HCT116 (cell line): ENCODE results near the gene SCGB3A2. TPM values are rescaled to one million over a fixed set of nuclear protein-coding genes. Genes with fewer than 3 reads are reported as not detected.

Experiments used
- ATAC-seq: fragments of 200-7000 bp; cut with Tn5 transposase; 2 replicates; pipeline ENCODE4 v1.9.1; 2020; ENCODE audit warnings: mild to moderate bottlenecking, moderate library complexity
- BruUV-seq: library from RNA; stranded (reverse); fragments of 400-500 nt; replicated peaks from 2 replicates; lab custom pipeline; 2021; lab: Mats Ljungman, UMichigan
- CTCF ChIA-PET: fragments of 300-600 bp; sonication (Branson Sonifier 250); formaldehyde crosslinking; loops from one replicate; lab custom pipeline; 2021; ENCODE audit warnings: antibody characterized with exemption; lab: Charles Lee
- POLR2A ChIA-PET: fragments of 300-600, 350-600 bp; sonication (Branson Sonifier 250); formaldehyde crosslinking; loops from one replicate; lab custom pipeline; 2021; ENCODE audit warnings: antibody characterized with exemption; lab: Charles Lee
- RAD21 ChIA-PET, 2 experiments: fragments of 300-600 bp; sonication (Branson Sonifier 250); formaldehyde crosslinking; loops; one replicate each; lab custom pipeline; 2023; ENCODE audit warnings: low total read pairs in 2 of 2; ENCODE audit not compliant: uncharacterized antibody in 2 of 2, unreplicated experiment in 2 of 2, low non-redundant PET in 1 of 2; lab: Charles Lee
- DNase-seq: peaks from one replicate; pipeline ENCODE4 v3.0.0-alpha.2; 2010; ENCODE audit warnings: low read depth, low spot score
- H2AFZ ChIP-seq: fragments of 200-600 bp; shearing (Covaris generic), sonication (generic); 2 replicates; pipeline ENCODE4 v1.6.1; 2017; ENCODE audit warnings: low read depth, mixed run types, mixed read lengths, antibody characterized with exemption, low read length; ENCODE audit not compliant: poor library complexity, severe bottlenecking
- H3K27ac ChIP-seq: 2 replicates; pipeline ENCODE4 v1.5.1; 2012; ENCODE audit warnings: low read depth, low read length
- H3K27me3 ChIP-seq: fragments of 200-600 bp; sonication (generic); 2 replicates; pipeline ENCODE4 v1.6.1; 2016; ENCODE audit warnings: mixed run types, low read length, mixed read lengths; ENCODE audit not compliant: insufficient read depth
- H3K36me3 ChIP-seq, 2 experiments: fragments of 200-500 bp in 1 of 2; fragments of 200-600 bp in 1 of 2; sonication (Bioruptor generic) in 1 of 2; sonication (generic) in 1 of 2; 2 replicates each; pipeline versions ENCODE4 v1.5.1 to v1.6.1; 2014 to 2016; ENCODE audit warnings: low read length in 2 of 2, inconsistent platforms in 1 of 2, mixed read lengths in 1 of 2, mixed run types in 1 of 2; ENCODE audit not compliant: insufficient read depth in 2 of 2, control insufficient read depth in 1 of 2
- H3K4me1 ChIP-seq, 2 experiments: fragments of 200-600 bp in 1 of 2; sonication (generic) in 1 of 2; 2 replicates each; pipeline versions ENCODE4 v1.5.1 to v1.6.1; 2012 to 2017; ENCODE audit warnings: low read length in 2 of 2, inconsistent platforms in 1 of 2, mild to moderate bottlenecking in 1 of 2, mixed read lengths in 1 of 2, mixed run types in 1 of 2, moderate library complexity in 1 of 2; ENCODE audit not compliant: insufficient read depth in 2 of 2, control insufficient read depth in 1 of 2
- H3K4me2 ChIP-seq: fragments of 200-600 bp; sonication (generic); 2 replicates; pipeline ENCODE4 v1.6.1; 2017; ENCODE audit warnings: mixed run types, low read length, mixed read lengths
- H3K4me3 ChIP-seq, 2 experiments: fragments of 200-600 bp in 1 of 2; sonication (generic) in 1 of 2; replicated peaks in 1 of 2; 2 replicates each; pipeline ENCODE4 v1.5.1; 2011 to 2016; ENCODE audit warnings: low read length in 2 of 2, control low read depth in 1 of 2, low read depth in 1 of 2, mild to moderate bottlenecking in 1 of 2, mixed read lengths in 1 of 2, mixed run types in 1 of 2
- H3K79me2 ChIP-seq: fragments of 200-600 bp; sonication (generic); 2 replicates; pipeline ENCODE4 v1.6.1; 2017; ENCODE audit warnings: mild to moderate bottlenecking, mixed run types, low read length, moderate library complexity, mixed read lengths; ENCODE audit not compliant: insufficient read depth
- H3K9ac ChIP-seq: fragments of 200-600 bp; sonication (generic); 2 replicates; pipeline ENCODE4 v1.6.1; 2016; ENCODE audit warnings: low read length, mixed read lengths
- H3K9me2 ChIP-seq: fragments of 200-600 bp; sonication (generic), shearing (Covaris generic); 2 replicates; pipeline ENCODE4 v1.6.1; 2017; ENCODE audit warnings: mixed run types, mild to moderate bottlenecking, moderate library complexity; ENCODE audit not compliant: insufficient read depth
- H3K9me3 ChIP-seq, 2 experiments: fragments of 200-500 bp in 1 of 2; fragments of 200-600 bp in 1 of 2; sonication (Bioruptor generic) in 1 of 2; sonication (generic) in 1 of 2; 2 replicates each; pipeline ENCODE4 v1.6.1; 2014 to 2017; ENCODE audit warnings: low read length in 2 of 2, mixed read lengths in 2 of 2, inconsistent platforms in 1 of 2, low read depth in 1 of 2, mild to moderate bottlenecking in 1 of 2, mixed run types in 1 of 2, moderate library complexity in 1 of 2; ENCODE audit not compliant: control insufficient read depth in 1 of 2, insufficient read depth in 1 of 2
- H4K20me1 ChIP-seq: fragments of 200-600 bp; sonication (generic), shearing (Covaris generic); 2 replicates; pipeline ENCODE4 v1.6.1; 2017; ENCODE audit warnings: mixed run types, mild to moderate bottlenecking, moderate library complexity; ENCODE audit not compliant: insufficient read depth
- CBX3 ChIP-seq: IDR thresholded peaks from 2 replicates; pipeline ENCODE4 v1.6.1; 2012; ENCODE audit warnings: low read depth
- CEBPB ChIP-seq: IDR thresholded peaks from 2 replicates; pipeline ENCODE4 v1.6.1; 2012; ENCODE audit warnings: low read depth
- EGR1 ChIP-seq: IDR thresholded peaks from 2 replicates; pipeline ENCODE4 v1.6.1; 2012; ENCODE audit warnings: low read depth
- ELF1 ChIP-seq: IDR thresholded peaks from 2 replicates; pipeline ENCODE4 v1.6.1; 2012; ENCODE audit warnings: low read depth, borderline replicate concordance
- EZH2 ChIP-seq: fragments of 200-600 bp; sonication (generic); IDR thresholded peaks from 2 replicates; pipeline ENCODE4 v1.6.1; 2017; ENCODE audit warnings: antibody characterized with exemption, mixed run types
- EZH2phosphoT487 ChIP-seq: fragments of 200-600 bp; IDR thresholded peaks from 2 replicates; pipeline ENCODE4 v1.6.1; 2018; ENCODE audit warnings: antibody characterized with exemption, borderline replicate concordance
- FOSL1 ChIP-seq: IDR thresholded peaks from 2 replicates; pipeline ENCODE4 v1.6.1; 2012; ENCODE audit warnings: low read depth
- JUND ChIP-seq: IDR thresholded peaks from 2 replicates; pipeline ENCODE4 v1.6.1; 2012
- POLR2AphosphoS5 ChIP-seq: IDR thresholded peaks from 2 replicates; pipeline ENCODE4 v1.6.1; 2011; ENCODE audit warnings: mild to moderate bottlenecking, low read depth, low read length, moderate library complexity
- RAD21 ChIP-seq: IDR thresholded peaks from 2 replicates; pipeline ENCODE4 v1.6.1; 2012; ENCODE audit warnings: low read depth, mild to moderate bottlenecking
- SIN3A ChIP-seq: IDR thresholded peaks from 2 replicates; pipeline ENCODE4 v1.6.1; 2012; ENCODE audit warnings: low read depth
- SP1 ChIP-seq: IDR thresholded peaks from 2 replicates; pipeline ENCODE4 v1.6.1; 2012; ENCODE audit warnings: low read depth
- SRF ChIP-seq: IDR thresholded peaks from 2 replicates; pipeline ENCODE4 v1.6.1; 2012; ENCODE audit warnings: low read depth
- TCF7L2 ChIP-seq: IDR thresholded peaks from 2 replicates; pipeline ENCODE4 v1.7.0; 2011; ENCODE audit warnings: borderline replicate concordance, inconsistent platforms; ENCODE audit not compliant: insufficient read depth, insufficient read length; ENCODE audit errors: extremely low read depth
- ZNF274 ChIP-seq: fragments of 200-500 bp; sonication (Bioruptor generic); IDR thresholded peaks from 2 replicates; pipeline ENCODE4 v1.6.1; 2014; ENCODE audit warnings: mild to moderate bottlenecking, low read depth, low read length, inconsistent platforms
- intact Hi-C: fragments of 100-400 bp; cut with micrococcal nuclease; formaldehyde crosslinking; loops from 2 replicates; pipeline ENCODE4 v1.10.0; 2022
- total RNA-seq: library from RNA; stranded (reverse); gene quantifications from one replicate; pipeline ENCODE4 v1.2.1, GENCODE V29; 2021; ENCODE audit not compliant: unreplicated experiment
- TF ChIP-seq, protein P1 (sequence below): IDR thresholded peaks from 2 replicates; pipeline ENCODE4 v1.6.1; 2012
- TF ChIP-seq, protein P2 (sequence below), 3 experiments: fragments of 200-600 bp in 1 of 3; sonication (generic) in 1 of 3; IDR thresholded peaks in 2 of 3; conservative IDR thresholded peaks in 1 of 3; 2 replicates each; pipeline ENCODE4 v1.5.1; 2012 to 2017; ENCODE audit warnings: low read depth in 2 of 3, low read length in 2 of 3, antibody characterized with exemption in 1 of 3, borderline replicate concordance in 1 of 3, control low read depth in 1 of 3, mild to moderate bottlenecking in 1 of 3, mixed read lengths in 1 of 3, mixed run types in 1 of 3, moderate library complexity in 1 of 3; ENCODE audit not compliant: insufficient read depth in 1 of 3
- TF ChIP-seq, protein P3 (sequence below): IDR thresholded peaks from 2 replicates; pipeline ENCODE4 v1.6.1; 2011; ENCODE audit warnings: mild to moderate bottlenecking, low read length, moderate library complexity; ENCODE audit not compliant: insufficient replicate concordance; ENCODE audit errors: extremely low read depth
- TF ChIP-seq, protein P4 (sequence below): IDR thresholded peaks from 2 replicates; pipeline ENCODE4 v1.6.1; 2012
- TF ChIP-seq, protein P5 (sequence below): IDR thresholded peaks from 2 replicates; pipeline ENCODE4 v1.6.1; 2012; ENCODE audit warnings: low read depth

SCGB3A2 gene
- total RNA-seq, 1 experiment from 2014 or later, result not detected

DNA sequence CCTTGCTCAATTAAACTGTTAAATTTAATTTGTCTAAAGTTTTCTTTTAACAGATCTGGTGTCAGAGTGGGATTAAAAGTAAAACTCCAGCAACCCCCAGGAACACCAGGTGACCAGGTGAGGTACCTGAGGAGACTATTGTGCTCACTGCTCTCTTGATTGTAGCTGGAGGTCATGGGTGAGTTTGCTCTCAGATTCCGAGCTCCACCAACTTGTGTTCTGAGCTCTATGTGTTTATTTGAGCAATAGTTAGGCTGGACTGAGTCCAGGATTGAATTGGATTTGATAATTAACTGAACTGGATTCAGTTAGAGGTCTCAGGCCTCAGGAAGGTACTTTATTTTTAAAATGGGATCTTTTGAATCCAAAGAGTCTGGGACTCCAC is 17.9 kb upstream of the SCGB3A2 start:
- DNase-seq, result no peak
- ChIA-PET CTCF (interaction anchor here (4.0 kb wide), 1 partner anchor 73 kb away, joined by 34 read pairs; no protein-coding TSS in a partner anchor), POLR2A (no interaction called here), RAD21 (no interaction called here)
- no peaks in the 10 kb centered on the region for H3K79me2 ChIP-seq
- H4K20me1 ChIP-seq, result no peaks in the 10 kb centered on the region
- no peaks in the 10 kb centered on the region for H3K9me3 ChIP-seq
- H3K4me3 ChIP-seq, result no peak overlapping the region
- ATAC-seq, result no peak
- no peak overlapping the region for H3K27ac ChIP-seq
- no peaks in the 10 kb centered on the region for H3K36me3 ChIP-seq
- no TSS peak for BruUV-seq
- H3K27me3 ChIP-seq, result peaks cover 3% of the 10 kb centered on the region; the same call in 1 of the 2 replicates
- no peak overlapping the region for H3K9ac ChIP-seq
- no peak overlapping the region for H3K4me2 ChIP-seq
- H3K4me1 ChIP-seq, result no peaks in the 10 kb centered on the region
- TF ChIP-seq, protein P1, sequence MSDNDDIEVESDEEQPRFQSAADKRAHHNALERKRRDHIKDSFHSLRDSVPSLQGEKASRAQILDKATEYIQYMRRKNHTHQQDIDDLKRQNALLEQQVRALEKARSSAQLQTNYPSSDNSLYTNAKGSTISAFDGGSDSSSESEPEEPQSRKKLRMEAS, result no peak
- no peak for TF ChIP-seq EZH2phosphoT487
- TF ChIP-seq, protein P2, sequence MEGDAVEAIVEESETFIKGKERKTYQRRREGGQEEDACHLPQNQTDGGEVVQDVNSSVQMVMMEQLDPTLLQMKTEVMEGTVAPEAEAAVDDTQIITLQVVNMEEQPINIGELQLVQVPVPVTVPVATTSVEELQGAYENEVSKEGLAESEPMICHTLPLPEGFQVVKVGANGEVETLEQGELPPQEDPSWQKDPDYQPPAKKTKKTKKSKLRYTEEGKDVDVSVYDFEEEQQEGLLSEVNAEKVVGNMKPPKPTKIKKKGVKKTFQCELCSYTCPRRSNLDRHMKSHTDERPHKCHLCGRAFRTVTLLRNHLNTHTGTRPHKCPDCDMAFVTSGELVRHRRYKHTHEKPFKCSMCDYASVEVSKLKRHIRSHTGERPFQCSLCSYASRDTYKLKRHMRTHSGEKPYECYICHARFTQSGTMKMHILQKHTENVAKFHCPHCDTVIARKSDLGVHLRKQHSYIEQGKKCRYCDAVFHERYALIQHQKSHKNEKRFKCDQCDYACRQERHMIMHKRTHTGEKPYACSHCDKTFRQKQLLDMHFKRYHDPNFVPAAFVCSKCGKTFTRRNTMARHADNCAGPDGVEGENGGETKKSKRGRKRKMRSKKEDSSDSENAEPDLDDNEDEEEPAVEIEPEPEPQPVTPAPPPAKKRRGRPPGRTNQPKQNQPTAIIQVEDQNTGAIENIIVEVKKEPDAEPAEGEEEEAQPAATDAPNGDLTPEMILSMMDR (IDR thresholded peaks at IDR 0.05 in 2 of 3, conservative IDR thresholded peaks at IDR 0.05 in 1 of 3; ENCODE audit: borderline replicate concordance in 1 of 3, insufficient read depth in 1 of 3, low read depth in 2 of 3, low read length in 2 of 3), result no peak
- no peak for TF ChIP-seq RAD21
- TF ChIP-seq ELF1, result no peak
- no peak for TF ChIP-seq SIN3A
- no peak for TF ChIP-seq SRF
- TF ChIP-seq, protein P3, sequence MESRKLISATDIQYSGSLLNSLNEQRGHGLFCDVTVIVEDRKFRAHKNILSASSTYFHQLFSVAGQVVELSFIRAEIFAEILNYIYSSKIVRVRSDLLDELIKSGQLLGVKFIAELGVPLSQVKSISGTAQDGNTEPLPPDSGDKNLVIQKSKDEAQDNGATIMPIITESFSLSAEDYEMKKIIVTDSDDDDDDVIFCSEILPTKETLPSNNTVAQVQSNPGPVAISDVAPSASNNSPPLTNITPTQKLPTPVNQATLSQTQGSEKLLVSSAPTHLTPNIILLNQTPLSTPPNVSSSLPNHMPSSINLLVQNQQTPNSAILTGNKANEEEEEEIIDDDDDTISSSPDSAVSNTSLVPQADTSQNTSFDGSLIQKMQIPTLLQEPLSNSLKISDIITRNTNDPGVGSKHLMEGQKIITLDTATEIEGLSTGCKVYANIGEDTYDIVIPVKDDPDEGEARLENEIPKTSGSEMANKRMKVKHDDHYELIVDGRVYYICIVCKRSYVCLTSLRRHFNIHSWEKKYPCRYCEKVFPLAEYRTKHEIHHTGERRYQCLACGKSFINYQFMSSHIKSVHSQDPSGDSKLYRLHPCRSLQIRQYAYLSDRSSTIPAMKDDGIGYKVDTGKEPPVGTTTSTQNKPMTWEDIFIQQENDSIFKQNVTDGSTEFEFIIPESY, result no peak
- TF ChIP-seq POLR2AphosphoS5, result no peak
- TF ChIP-seq, protein P4, sequence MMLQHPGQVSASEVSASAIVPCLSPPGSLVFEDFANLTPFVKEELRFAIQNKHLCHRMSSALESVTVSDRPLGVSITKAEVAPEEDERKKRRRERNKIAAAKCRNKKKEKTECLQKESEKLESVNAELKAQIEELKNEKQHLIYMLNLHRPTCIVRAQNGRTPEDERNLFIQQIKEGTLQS, result no peak
- no peak for TF ChIP-seq EZH2
- no peak for TF ChIP-seq FOSL1
- TF ChIP-seq, protein P5, sequence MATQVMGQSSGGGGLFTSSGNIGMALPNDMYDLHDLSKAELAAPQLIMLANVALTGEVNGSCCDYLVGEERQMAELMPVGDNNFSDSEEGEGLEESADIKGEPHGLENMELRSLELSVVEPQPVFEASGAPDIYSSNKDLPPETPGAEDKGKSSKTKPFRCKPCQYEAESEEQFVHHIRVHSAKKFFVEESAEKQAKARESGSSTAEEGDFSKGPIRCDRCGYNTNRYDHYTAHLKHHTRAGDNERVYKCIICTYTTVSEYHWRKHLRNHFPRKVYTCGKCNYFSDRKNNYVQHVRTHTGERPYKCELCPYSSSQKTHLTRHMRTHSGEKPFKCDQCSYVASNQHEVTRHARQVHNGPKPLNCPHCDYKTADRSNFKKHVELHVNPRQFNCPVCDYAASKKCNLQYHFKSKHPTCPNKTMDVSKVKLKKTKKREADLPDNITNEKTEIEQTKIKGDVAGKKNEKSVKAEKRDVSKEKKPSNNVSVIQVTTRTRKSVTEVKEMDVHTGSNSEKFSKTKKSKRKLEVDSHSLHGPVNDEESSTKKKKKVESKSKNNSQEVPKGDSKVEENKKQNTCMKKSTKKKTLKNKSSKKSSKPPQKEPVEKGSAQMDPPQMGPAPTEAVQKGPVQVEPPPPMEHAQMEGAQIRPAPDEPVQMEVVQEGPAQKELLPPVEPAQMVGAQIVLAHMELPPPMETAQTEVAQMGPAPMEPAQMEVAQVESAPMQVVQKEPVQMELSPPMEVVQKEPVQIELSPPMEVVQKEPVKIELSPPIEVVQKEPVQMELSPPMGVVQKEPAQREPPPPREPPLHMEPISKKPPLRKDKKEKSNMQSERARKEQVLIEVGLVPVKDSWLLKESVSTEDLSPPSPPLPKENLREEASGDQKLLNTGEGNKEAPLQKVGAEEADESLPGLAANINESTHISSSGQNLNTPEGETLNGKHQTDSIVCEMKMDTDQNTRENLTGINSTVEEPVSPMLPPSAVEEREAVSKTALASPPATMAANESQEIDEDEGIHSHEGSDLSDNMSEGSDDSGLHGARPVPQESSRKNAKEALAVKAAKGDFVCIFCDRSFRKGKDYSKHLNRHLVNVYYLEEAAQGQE, result no peak
- TF ChIP-seq SP1, result no peak
- no peak for TF ChIP-seq TCF7L2
- TF ChIP-seq JUND, result no peak
- TF ChIP-seq CEBPB, result no peak
- TF ChIP-seq EGR1, result no peak
- TF ChIP-seq ZNF274, result no peak
- no peak for TF ChIP-seq CBX3
- no peak overlapping the region for H2AFZ ChIP-seq
- no peaks in the 10 kb centered on the region for H3K9me2 ChIP-seq
- intact Hi-C loops, result no loop called here
